A673 (cell line): ENCODE results near the gene SSC4D.

Source experiments
- CTCF ChIP-seq: fragments of 300-800, 200-600 bp; sonication (generic); conservative IDR thresholded peaks from 2 replicates; pipeline ENCODE4 v1.5.1; 2017; ENCODE audit warnings: low read depth, mild to moderate bottlenecking, antibody characterized with exemption, low read length, moderate library complexity, mixed read lengths
- EZH2 ChIP-seq: fragments of 200-600 bp; sonication (generic); IDR thresholded peaks from 2 replicates; pipeline ENCODE4 v1.6.1; 2017; ENCODE audit warnings: borderline replicate concordance, low read depth, mild to moderate bottlenecking, mixed read lengths, antibody characterized with exemption, low read length; ENCODE audit not compliant: poor library complexity, severe bottlenecking

DNA sequence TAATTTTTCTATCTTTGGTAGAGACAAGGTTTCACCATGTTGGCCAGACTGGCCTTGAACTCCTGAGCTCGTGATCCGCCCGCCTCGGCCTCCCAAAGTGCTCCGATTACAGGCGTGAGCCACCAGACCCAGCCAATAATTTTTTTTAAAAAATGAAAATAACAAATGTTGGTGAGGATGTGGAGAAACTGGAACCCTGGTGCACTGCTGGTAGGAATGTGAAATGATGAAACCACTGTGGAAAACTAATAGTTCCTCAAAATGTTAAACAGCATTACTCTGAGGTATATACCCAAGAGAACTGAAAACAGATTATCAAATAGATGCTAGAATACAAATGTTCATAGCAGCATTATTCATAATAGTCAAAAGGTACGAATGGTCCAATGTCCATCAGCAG, 27.7 kb downstream of the SSC4D start:
- TF ChIP-seq CTCF (no peak), EZH2 (no peak)
